GM21723 (cell line): Measurements from ENCODE around the gene RPS6KA5.
"Not testable (repeated sequence)": the region's sequence is repeated elsewhere in the genome, so short reads cannot be mapped to it uniquely, and the experiment has no call there.

Experiments used
- ATAC-seq: cut with Tn5 transposase; IDR thresholded peaks from one replicate; pipeline ENCODE4 v1.9.1; 2021; ENCODE audit warnings: mild to moderate bottlenecking, moderate library complexity; ENCODE audit not compliant: unreplicated experiment

Gene RPS6KA5

GRCh38 chr14:91060351-91061055 lies at the start of gene RPS6KA5:
Gene RPS6KA5 (minus strand): TSS chr14:91060641. CDS start chr14:91060434, 207 bp downstream.
- ATAC-seq, result peak; percentile 90

GRCh38 chr14:91108941-91109611 lies 48.6 kb upstream of the RPS6KA5 start:
- no peak for ATAC-seq

GRCh38 chr14:91103116-91103515 lies 42.7 kb upstream of the RPS6KA5 start:
- ATAC-seq, result no peak

GRCh38 chr14:91100102-91100501 lies 39.7 kb upstream of the RPS6KA5 start:
- ATAC-seq, result no peak

GRCh38 chr14:91098591-91098990 lies 38.1 kb upstream of the RPS6KA5 start:
- no peak for ATAC-seq

- ATAC-seq, result not testable (repeated sequence)
Measured at GRCh38 chr14:91097657-91098056, 37.2 kb upstream of the RPS6KA5 start.

- ATAC-seq, result no peak
Measured at GRCh38 chr14:91095178-91095577, 34.7 kb upstream of the RPS6KA5 start.

- ATAC-seq, result no peak
Measured at GRCh38 chr14:91094772-91095171, 34.3 kb upstream of the RPS6KA5 start.

GRCh38 chr14:91093743-91094472 lies 33.5 kb upstream of the RPS6KA5 start:
- ATAC-seq, result not testable (repeated sequence)

- no peak for ATAC-seq
Measured at GRCh38 chr14:91092073-91092472, 31.6 kb upstream of the RPS6KA5 start.

- ATAC-seq, result no peak
Measured at GRCh38 chr14:91090743-91091142, 30.3 kb upstream of the RPS6KA5 start.

GRCh38 chr14:91089958-91090535 lies 29.6 kb upstream of the RPS6KA5 start:
- ATAC-seq, result no peak

- no peak for ATAC-seq
Measured at GRCh38 chr14:91088585-91089235, 28.3 kb upstream of the RPS6KA5 start.

GRCh38 chr14:91087470-91087869 lies 27.0 kb upstream of the RPS6KA5 start:
- ATAC-seq, result not testable (repeated sequence)

GRCh38 chr14:91084516-91084915 lies 24.1 kb upstream of the RPS6KA5 start:
- no peak for ATAC-seq

- no peak for ATAC-seq
Measured at GRCh38 chr14:91082282-91082681, 21.8 kb upstream of the RPS6KA5 start.

- no peak for ATAC-seq
Measured at GRCh38 chr14:91080071-91080470, 19.6 kb upstream of the RPS6KA5 start.

GRCh38 chr14:91078095-91078737 lies 17.8 kb upstream of the RPS6KA5 start:
- peak; percentile 93 for ATAC-seq

- no peak for ATAC-seq
Measured at GRCh38 chr14:91075553-91075952, 15.1 kb upstream of the RPS6KA5 start.

- no peak for ATAC-seq
Measured at GRCh38 chr14:91070572-91070971, 10.1 kb upstream of the RPS6KA5 start.
